Stimulated activated CD8-positive, alpha-beta memory T cell treated with anti-CD3 and anti-CD28 coated beads, Interleukin-12 subunit alpha, Interleukin-12 subunit beta, amount 100 ng/mL, for 4 hours (primary cell): ENCODE data around the gene NME7.
"Not testable (repeated sequence)": the region's sequence is repeated elsewhere in the genome, so short reads cannot be mapped to it uniquely, and the experiment has no call there.

Experiments used
- DNase-seq: peaks from one replicate; pipeline ENCODE4 v3.0.0-alpha.2; 2020; ENCODE audit warnings: low read depth

The NME7 gene, protein sequence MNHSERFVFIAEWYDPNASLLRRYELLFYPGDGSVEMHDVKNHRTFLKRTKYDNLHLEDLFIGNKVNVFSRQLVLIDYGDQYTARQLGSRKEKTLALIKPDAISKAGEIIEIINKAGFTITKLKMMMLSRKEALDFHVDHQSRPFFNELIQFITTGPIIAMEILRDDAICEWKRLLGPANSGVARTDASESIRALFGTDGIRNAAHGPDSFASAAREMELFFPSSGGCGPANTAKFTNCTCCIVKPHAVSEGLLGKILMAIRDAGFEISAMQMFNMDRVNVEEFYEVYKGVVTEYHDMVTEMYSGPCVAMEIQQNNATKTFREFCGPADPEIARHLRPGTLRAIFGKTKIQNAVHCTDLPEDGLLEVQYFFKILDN

DNA sequence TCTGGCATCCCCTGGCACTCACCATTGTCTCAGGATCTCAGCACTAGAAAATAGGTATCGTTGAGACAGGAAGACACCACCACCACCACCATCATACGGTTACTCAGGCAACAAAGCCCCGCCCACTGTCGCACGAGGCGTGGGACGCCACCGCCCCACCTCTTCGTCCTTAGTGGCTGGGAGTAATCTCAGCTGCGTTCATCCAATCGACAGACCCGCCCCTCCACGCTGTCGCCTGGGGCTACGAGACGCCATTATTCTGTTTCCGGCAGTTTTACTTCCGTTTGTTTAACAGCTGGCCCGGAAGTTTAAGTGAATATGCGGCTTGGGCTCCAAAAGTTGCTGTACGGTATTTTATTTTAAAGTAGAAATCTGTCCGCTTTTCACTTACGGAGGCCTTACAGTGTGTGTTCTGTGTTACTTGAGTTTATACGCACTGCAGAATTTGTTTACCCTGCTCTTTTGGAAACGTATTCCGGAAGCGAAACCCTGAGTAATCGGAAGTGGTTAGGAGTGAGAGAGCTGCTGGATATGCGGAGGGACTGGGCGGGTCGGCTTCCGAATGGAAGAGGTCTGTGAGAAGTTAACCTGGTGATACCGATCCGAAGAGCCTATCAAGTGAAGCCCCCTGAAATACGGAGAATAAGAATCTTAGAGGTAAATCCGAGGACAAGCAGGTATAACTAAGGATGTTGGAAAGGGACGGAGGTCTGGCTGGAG, at the start of gene NME7, which contains the start of gene BLZF1:
Gene NME7, minus strand, starts transcription at position 112 of the 720 bp plus-strand sequence. Its CDS starts 87 bp downstream, at position 25.
Gene BLZF1, plus strand, starts transcription at position 510 of the 720 bp plus-strand sequence. CDS start 1,328 bp downstream, outside the sequence.
- peak; percentile 98 for DNase-seq

GRCh38 chr1:169414952-169415351, 47.4 kb upstream of the NME7 start:
- DNase-seq = no peak

GRCh38 chr1:169408340-169408739, 40.7 kb upstream of the NME7 start:
- DNase-seq = not testable (repeated sequence)

- not testable (repeated sequence) for DNase-seq
Measured at GRCh38 chr1:169402578-169402977, 35.0 kb upstream of the NME7 start.

GRCh38 chr1:169395955-169396354, 28.4 kb upstream of the NME7 start:
- DNase-seq = no peak

- no peak for DNase-seq
Measured at GRCh38 chr1:169392406-169392805, 24.8 kb upstream of the NME7 start.

DNA sequence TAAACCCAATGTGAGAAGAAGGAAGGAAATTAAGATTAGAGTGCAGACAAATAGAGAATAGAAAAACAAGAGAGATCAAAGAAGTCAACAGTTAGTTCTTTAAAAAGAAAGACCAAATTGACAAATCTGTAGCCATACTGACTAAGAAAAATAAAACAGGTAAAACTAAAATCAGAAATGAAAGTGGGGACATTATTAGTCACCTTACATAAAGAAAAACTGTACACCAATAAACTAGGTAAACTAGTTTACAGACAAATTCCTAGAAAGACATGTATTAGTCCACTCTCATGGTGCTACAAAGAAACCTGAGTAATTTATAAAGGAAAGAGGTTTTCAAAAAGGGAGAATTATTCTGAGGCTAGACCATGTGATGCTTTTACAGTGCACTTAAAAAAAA, 22.7 kb upstream of the NME7 start:
- no peak for DNase-seq

DNA sequence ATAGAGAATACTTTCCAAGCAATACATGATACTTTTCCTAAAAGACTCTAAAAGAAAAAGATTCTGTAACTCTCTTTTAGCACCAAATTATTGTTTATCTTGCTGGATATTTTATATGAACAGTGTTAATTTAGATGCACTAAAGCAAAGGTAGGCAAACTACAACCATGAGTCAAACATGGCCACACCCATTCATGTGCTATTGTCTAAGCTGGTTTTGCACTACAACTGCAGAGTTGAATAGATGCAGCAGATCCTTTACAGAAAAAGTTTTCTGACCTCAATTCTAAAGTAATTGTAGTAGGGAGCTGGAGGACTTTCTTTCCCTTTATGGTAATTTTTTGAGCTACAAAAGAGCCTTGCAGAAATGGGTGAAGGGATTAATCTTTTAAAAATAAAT, 19.8 kb upstream of the NME7 start:
- DNase-seq = no peak

DNA sequence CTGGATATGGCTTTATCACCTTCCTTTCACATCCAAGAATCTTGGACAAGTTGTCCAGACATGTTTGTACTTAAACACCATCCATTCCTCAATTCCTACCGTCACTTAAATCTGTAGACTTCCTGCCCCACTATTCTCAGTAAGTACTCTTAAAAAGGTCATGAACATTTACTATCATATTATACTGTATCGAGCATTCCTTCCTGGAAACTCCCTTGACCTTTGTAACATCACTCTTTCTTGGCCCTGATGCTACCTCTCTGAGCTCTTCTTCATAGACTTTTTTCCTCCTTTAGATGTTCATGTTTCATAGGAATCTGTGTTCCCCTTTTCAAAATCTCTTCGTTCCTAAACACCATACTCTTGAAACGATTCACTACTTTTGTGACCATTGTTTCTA, 15.9 kb upstream of the NME7 start:
- no peak for DNase-seq

- DNase-seq = no peak
Measured at GRCh38 chr1:169381162-169381561, 13.6 kb upstream of the NME7 start.

DNA sequence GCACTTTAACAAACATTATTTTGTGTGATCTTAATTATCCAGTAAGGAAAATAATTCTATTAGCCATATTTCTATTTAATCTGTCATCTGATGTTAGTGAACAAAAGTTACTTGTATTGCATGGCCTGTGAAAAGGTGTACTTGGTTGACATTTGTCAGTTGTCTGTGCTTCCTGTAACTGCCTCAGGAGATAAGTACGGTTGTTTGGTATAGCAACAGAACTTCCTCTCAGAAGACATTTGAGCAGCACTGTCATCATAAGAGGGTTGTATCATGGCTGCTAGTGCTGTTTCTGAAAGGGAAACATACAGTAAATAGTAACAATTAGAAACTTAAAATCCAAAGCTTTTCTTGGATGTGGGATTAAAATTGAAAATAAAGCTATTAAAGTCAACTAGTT, 3.8 kb upstream of the NME7 start:
- DNase-seq = no peak

GRCh38 chr1:169368406-169368769, 791 bp upstream of the NME7 start:
- DNase-seq = peak; percentile 11

- DNase-seq = no peak
Measured at GRCh38 chr1:169367096-169367685, 406 bp downstream of the NME7 start.

- no peak for DNase-seq
Measured at GRCh38 chr1:169364948-169365347, 2.6 kb downstream of the NME7 start.

DNA sequence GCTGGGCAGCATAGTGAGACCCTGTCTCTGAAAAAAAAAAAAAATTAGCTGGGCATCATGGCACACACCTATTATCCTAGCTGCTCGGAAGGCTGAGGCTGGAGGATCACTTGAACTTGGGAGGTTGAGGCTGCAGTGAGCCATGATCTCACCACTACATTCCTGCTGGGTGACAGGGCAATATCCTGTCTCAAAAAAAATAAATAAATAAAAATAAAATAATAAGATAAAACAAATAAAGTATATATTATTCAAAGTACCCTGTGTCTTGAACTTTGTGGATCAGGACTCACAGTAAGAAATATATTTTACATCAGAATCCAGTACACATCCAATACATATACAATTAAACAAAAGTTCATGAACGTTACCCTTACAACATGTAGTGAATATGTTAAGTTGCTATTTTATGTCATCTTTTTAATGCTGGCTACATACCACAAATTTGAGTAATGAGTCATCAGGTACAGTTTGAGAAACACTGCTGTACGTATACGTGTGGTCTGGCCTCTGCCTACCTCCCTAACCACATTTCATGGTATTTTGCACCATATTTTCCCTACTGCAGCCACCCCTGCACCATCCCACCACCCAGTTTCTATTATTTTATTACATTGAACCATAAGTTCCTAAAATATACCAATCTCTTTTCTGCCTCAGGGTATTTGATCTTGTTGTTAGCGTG, 4.4 kb downstream of the NME7 start:
- DNase-seq = no peak

- no peak for DNase-seq
Measured at GRCh38 chr1:169361281-169361680, 6.3 kb downstream of the NME7 start.

DNA sequence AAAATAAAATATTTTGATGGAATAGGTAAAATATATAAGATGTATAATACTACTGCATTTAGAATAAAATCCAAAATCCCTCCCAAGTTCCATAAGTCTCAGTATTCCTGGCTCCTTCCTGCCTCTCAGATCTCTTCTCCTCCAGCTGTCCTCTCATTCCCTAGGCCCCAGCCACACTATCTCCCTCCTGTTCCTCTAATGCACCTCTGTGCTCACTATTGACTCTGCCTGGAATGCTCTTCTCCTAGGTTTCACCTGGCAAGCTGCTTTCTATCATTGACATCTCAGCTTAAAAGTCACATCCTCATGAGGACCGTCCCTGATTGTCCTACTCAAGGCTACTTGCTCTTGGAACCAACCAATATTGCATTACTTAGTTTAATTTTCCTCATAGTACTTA, 7.2 kb downstream of the NME7 start:
- no peak for DNase-seq

- no peak for DNase-seq
Measured at GRCh38 chr1:169348383-169349036, 19.1 kb downstream of the NME7 start.

DNA sequence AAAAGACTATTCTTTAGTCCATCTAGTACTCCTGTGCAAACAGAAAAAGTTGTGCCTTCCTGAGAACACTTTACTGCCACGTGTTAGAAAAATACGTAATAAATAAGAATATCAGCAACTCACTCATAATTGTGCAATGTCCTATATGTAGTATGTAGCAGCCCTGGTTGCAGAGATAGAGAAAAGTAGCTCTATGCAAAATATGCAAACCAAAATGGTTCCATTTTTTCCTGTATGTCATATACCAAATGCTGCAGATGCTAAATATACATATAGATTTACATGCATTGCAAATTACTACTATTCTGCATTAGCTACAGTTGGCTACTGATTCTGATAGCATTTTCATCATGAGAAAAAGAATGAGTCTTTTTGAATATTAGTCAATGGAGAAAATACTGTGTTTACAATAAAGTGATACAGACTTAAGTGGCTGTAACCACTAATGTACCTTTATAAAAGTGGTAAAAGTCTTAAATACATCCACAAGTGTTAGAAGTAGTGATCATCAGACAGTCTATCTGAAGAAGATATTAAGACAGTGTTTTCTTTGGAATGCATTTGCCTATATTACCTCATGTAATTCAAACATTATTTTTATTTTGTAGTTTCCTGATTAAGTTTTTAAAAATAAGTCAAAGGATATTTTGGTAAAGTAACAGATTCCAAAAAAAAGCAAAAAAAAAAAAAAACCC, 19.8 kb downstream of the NME7 start:
- DNase-seq = no peak

DNA sequence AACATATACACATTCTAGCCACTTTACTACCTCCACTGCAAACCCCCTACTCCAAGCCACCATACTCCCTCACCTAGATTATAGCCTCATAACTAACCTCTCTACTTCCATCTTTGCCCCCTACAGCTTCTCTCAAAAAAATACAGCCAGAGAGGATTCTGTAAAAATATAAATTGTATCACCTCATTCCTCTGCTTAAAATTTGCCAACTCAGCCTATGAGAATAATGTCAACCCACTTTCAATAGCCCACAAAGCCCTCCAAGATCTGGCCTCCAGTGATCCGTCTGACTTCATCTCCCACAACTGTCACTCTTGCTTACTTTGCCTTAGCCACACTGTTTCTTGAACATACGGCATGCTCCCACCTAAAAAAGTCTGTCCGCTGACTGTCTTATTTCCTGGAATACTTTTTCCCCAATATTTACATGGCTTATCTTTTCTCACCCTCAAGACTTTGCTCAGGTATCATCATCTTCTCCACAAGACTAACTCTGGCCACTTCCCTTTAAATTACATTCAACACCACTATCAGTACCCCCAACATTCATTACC, 21.5 kb downstream of the NME7 start:
- DNase-seq = no peak

DNA sequence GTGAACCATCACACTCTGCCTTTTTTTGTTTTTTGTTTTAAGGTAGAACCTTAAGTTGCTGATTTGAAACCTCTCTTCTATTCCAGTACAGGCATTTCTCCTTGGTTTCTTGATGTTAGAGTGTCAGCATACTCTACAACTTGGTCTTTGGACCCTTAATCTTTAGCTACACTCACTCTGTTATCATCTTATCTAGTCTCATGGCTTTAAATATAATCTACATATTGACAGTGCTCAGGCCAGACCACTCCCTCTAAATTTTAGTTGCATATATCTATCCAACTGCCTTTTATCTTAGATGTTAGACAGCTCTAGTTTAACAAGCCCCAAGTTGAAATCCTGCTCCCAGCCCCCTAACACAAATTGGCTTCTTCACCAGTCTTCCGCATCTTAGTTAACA, 22.1 kb downstream of the NME7 start:
- no peak for DNase-seq
